ENCODE measurements around the gene KATNBL1. TPM values are rescaled to one million over a fixed set of nuclear protein-coding genes. Genes with fewer than 3 reads are reported as not detected.

KATNBL1 gene
- total RNA-seq, 4 donors from 2014 or later: 39.8 to 66.6 (median 50.5) TPM

GRCh38 chr15:34248190-34248589 lies 38.3 kb upstream of the KATNBL1 start:
- Histone ChIP-seq H3K36me3 (peaks cover 26 to 40% of the 10 kb centered on the region in 2 donors), H3K4me1 (no peaks in the 10 kb centered on the region)

GRCh38 chr15:34246276-34246976 lies 36.5 kb upstream of the KATNBL1 start:
- TF ChIP-seq POLR2A (IDR thresholded peaks at IDR 0.05): no peak
- TF ChIP-seq, protein P1, sequence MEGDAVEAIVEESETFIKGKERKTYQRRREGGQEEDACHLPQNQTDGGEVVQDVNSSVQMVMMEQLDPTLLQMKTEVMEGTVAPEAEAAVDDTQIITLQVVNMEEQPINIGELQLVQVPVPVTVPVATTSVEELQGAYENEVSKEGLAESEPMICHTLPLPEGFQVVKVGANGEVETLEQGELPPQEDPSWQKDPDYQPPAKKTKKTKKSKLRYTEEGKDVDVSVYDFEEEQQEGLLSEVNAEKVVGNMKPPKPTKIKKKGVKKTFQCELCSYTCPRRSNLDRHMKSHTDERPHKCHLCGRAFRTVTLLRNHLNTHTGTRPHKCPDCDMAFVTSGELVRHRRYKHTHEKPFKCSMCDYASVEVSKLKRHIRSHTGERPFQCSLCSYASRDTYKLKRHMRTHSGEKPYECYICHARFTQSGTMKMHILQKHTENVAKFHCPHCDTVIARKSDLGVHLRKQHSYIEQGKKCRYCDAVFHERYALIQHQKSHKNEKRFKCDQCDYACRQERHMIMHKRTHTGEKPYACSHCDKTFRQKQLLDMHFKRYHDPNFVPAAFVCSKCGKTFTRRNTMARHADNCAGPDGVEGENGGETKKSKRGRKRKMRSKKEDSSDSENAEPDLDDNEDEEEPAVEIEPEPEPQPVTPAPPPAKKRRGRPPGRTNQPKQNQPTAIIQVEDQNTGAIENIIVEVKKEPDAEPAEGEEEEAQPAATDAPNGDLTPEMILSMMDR (IDR thresholded peaks at IDR 0.05): no peak
- 83 to 85% methylated on average over 9 of the region's 9 CpGs for WGBS, 2 donors
- no peak overlapping the region for H3K27ac ChIP-seq
- DNase-seq: no peak
- peaks cover 25 to 40% of the 10 kb centered on the region in 2 donors for H3K36me3 ChIP-seq
- no peaks in the 10 kb centered on the region for H3K9me3 ChIP-seq
- H3K4me3 ChIP-seq (replicated peaks in 1 of 3): no peak overlapping the region
- no peaks in the 10 kb centered on the region for H3K4me1 ChIP-seq
- intact Hi-C loops (cut with DNase I): no loop called here
- H3K27me3 ChIP-seq: no peaks in the 10 kb centered on the region

More at GRCh38 chr15:34248190-34248589, 38.3 kb upstream of the KATNBL1 start:
- Histone ChIP-seq H3K27ac (no peak overlapping the region), H3K4me3 (replicated peaks in 1 of 3) (no peak overlapping the region), H3K27me3 (no peaks in the 10 kb centered on the region), H3K9me3 (no peaks in the 10 kb centered on the region)
- DNase-seq: no peak
- WGBS, 2 donors: 98% methylated on average over 1 of the region's 1 CpG
- intact Hi-C loops (cut with DNase I): no loop called here
- TF ChIP-seq, protein P1 (IDR thresholded peaks at IDR 0.05): no peak
- TF ChIP-seq POLR2A (IDR thresholded peaks at IDR 0.05): no peak

GRCh38 chr15:34243226-34243625 lies 33.3 kb upstream of the KATNBL1 start:
- Histone ChIP-seq H3K36me3 (peaks cover 41 to 45% of the 10 kb centered on the region in 2 donors), H3K4me1 (no peaks in the 10 kb centered on the region), H3K27ac (no peak overlapping the region), H3K4me3 (replicated peaks in 1 of 3) (no peak overlapping the region), H3K27me3 (no peaks in the 10 kb centered on the region), H3K9me3 (no peaks in the 10 kb centered on the region)
- WGBS, 2 donors: 69 to 80% methylated on average over 3 of the region's 3 CpGs
- TF ChIP-seq, protein P1 (IDR thresholded peaks at IDR 0.05): no peak
- TF ChIP-seq POLR2A (IDR thresholded peaks at IDR 0.05): no peak
- intact Hi-C loops (cut with DNase I): loop anchor here (5.0 kb wide), 1 partner anchor 119 kb away; no protein-coding TSS in a partner anchor
- DNase-seq: no peak

DNA sequence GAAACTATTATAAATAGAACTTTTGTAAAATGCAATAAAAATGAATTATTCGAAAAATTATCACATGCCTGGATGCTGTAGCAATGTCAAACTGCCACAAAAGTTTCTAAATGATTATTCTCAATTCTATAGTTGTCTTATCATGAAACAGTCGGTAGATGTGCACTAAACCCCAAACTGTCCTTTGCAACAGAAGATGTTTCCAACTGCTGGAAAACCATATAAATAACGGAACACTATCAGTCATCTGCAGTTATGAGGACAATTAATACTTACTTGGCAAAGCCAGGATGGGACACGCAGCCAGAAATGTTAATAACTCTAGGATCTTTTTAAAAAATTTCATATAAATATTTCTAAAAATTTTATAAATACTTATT lies 32.4 kb upstream of the KATNBL1 start:
- H3K27me3 ChIP-seq: no peaks in the 10 kb centered on the region
- H3K4me3 ChIP-seq (replicated peaks in 1 of 3): no peak overlapping the region
- H3K27ac ChIP-seq: no peak overlapping the region
- no peak for TF ChIP-seq POLR2A (IDR thresholded peaks at IDR 0.05)
- TF ChIP-seq, protein P1 (IDR thresholded peaks at IDR 0.05): no peak
- no peaks in the 10 kb centered on the region for H3K9me3 ChIP-seq
- 90 to 92% methylated on average over 4 of the region's 4 CpGs for WGBS, 2 donors
- intact Hi-C loops (cut with DNase I): loop anchor here (5.0 kb wide), 1 partner anchor 120 kb away; no protein-coding TSS in a partner anchor
- DNase-seq: no peak
- no peaks in the 10 kb centered on the region for H3K4me1 ChIP-seq
- peaks cover 48 to 50% of the 10 kb centered on the region in 2 donors for H3K36me3 ChIP-seq

Data from thyroid gland (tissue), 4 donors.